SKM-1 treated with dmso at 0.1 percent for 144 hours (cell line): ENCODE measurements around the gene UBE2E1.

ENCODE experiments used
- DNase-seq: peaks from one replicate; lab custom pipeline; 2025; ENCODE audit not compliant: unreplicated experiment; lab: John Stamatoyannopoulos, UW

Gene UBE2E1

GRCh38 chr3:23820888-23821287 lies 15.1 kb downstream of the UBE2E1 start:
- no peak for DNase-seq

DNA sequence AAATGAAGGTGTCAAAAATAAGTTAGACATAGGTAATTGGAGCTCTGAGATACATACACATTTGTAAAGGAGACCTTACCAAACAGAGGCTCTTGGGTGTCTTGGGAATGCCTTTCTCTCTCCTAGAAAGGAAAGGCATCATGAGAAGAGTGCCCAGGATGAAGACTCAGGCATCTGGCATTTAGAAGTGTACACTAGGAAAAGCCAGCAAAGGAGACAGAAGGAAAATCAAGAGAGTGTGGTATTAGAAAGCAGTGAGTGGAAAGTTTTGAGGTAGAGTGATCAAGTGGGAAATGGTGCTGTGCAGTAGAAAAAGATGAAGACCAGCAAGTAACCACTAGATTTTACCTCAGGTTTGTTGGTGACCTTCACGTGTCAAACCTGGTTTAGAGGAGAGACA lies 16.1 kb downstream of the UBE2E1 start:
- DNase-seq: no peak

DNA sequence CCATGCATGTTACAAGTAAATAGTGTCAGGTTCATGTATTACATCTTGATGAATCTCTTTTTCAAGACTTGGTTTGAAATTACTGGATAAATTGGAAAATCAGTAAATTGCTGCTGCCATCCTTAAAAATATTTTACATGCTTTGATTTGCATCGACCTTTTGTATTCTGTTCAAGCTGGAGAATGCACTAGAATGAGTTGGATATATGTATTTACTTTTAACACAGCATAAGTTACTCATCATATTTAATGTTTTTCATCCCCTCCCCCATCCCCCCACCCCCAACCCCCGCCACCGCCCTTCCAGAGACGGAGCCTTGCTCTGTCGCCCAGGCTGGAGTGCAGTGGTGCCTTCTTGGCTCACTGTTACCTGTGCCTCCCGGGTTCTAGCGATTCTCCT lies 16.8 kb downstream of the UBE2E1 start:
- DNase-seq: no peak

GRCh38 chr3:23823620-23824019 lies 17.9 kb downstream of the UBE2E1 start:
- no peak for DNase-seq

DNA sequence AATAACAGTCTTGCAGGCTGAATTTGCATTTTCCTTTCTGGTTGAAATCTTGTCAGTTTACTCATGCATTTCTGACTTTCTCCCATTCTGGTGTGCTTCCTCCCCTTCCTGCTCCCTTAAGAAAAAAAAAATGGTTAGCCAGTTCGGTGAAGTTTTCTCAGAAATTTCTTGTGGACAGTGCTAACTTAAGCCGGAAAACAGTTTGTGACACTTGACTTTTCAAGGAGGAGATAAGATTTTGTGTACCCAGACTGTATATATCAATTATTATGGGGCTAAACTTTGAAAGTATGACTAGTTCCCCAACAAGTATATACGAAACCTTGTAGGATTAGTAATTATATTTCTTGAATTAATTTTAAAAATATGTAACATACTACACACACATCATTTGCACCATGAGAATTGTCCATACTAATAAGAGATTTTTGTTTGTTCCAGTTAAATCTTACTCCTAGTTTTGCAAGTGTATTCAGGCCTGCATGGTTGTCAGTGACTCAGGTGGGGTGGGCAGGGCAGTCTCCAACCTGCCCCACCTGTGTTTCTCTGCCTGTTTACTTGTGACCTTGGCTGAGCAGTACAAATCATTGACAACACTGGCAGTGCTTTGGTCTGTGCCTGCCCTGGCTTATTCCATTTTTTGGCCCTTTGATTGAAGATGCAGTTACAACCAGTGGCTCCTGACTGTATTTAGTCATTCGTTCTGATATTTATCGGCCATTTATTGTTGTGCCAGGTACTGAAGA lies 19.1 kb downstream of the UBE2E1 start:
- DNase-seq: no peak

GRCh38 chr3:23825802-23826201 lies 20.0 kb downstream of the UBE2E1 start:
- no peak for DNase-seq

DNA sequence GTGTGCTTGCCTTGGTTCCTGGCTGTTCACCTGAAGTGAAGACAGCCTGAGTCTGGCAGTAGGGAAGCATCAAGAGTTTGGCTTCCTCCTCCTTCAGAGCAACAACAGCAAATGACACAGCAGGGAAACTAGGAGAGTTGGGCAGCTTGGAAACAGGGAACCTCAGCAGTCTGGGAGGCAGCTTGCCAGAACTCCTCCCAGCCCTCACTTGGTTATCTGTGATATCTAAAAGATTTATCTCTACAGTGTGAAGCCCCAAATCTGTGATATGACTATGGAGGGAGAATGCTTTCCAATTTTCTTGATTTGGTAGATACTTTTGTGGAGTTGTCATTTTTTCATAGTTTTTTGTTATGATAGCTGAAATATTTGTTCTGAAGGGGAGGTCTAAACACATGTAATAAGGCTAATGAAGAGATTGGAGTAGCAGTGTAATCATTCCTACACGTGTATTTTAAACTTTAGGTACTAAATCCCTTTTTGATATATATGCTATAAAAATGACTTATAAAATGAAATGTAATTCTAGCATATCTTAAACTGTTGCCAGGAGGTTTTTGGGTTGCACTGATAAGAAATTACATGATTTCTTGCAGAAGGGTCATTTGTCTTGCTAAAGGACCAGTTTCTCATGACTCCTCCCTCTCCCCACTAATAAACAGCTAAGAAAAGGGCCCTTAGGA lies 20.8 kb downstream of the UBE2E1 start:
- no peak for DNase-seq

- DNase-seq: peak; percentile 26
Measured at GRCh38 chr3:23829242-23829934, 23.6 kb downstream of the UBE2E1 start.

DNA sequence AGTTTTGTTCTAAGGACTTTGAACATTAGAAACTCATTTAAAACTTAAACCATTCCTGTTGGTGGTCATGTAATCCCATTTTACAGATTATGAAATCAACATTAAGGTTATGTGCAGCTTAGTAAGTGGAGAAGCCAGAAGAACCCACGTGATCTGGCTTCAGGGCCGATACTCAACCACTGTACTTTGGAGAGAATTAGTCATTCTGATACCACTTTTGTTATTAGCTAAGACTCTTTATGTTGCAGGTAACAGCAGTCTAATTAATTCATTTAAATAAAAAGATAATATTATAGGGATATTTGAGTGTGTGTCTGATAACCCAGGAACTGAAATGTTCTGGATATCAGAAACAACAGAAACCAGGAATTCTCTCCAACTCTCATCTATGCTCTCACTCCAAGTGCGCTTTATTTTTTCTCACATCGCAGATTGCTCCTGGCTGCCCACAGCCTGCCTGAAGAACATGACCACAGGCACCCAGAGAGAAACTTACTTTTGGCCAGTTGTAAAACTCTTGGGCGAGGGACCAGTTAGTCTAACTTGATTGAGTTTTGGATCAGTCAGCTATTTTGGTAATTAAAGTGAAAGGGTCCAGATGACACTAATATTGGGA lies 25.2 kb downstream of the UBE2E1 start:
- DNase-seq: no peak

DNA sequence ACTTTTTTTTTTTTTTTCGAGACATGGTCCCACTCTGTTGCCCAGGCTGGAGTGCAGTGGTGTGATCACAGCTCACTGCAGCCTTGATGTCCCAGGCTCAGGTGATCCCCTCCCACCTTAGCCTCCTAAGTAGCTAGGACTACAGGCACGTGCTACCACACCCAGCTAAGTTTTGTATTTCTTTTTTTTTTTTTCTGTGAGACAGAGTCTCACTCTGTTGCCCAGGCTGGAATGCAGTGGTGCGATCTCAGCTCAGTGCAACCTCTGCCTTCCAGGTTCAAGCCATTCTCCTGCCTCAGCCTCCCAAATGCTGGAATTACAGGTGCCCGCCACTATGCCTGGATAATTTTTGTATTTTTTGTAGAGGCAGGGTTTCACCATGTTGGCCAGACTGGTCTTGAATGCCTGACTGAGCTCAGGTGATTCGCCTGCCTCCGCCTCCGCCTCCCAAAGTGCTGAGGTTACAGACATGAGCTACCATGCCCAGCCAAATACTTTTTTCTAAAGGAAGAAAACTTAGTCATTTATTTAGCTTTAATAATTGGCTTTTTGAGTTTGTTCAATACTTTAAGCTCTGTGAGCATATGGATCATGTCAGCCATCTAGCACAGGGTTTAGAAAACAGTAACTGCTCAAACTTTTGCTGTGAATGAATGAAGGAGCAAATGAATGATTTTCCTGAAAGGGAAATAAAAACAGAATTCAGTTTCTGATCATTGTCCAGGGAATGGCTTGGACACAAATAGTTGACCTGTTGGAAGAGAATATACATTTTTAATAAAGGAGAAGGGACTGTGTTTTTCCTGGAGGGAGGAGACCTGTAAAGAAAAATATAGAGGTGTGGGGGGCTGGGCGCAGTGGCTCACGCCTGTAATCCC lies 26.0 kb downstream of the UBE2E1 start:
- DNase-seq: no peak

- DNase-seq: no peak
Measured at GRCh38 chr3:23832523-23832922, 26.8 kb downstream of the UBE2E1 start.

- no peak for DNase-seq
Measured at GRCh38 chr3:23834082-23834870, 28.5 kb downstream of the UBE2E1 start.

- no peak for DNase-seq
Measured at GRCh38 chr3:23835087-23835486, 29.3 kb downstream of the UBE2E1 start.

DNA sequence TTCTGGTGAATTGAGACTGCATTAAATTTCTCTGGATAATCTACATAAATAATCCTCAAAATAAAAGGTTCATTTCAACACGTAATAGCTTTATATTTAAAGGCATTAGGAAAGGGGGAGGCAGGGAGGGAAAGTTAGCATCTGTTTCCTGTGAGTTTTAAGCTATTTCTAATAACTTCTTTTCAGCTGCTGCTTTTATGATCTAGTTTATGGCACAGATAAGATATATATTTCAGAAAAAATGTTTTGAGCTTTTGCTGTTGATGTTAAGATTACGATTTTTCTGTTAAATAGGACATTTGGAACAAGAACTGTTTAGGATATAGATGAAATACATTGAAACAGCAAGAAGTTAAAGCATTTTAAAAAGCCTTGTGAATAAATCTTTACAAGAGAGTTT lies 30.0 kb downstream of the UBE2E1 start:
- DNase-seq: no peak

DNA sequence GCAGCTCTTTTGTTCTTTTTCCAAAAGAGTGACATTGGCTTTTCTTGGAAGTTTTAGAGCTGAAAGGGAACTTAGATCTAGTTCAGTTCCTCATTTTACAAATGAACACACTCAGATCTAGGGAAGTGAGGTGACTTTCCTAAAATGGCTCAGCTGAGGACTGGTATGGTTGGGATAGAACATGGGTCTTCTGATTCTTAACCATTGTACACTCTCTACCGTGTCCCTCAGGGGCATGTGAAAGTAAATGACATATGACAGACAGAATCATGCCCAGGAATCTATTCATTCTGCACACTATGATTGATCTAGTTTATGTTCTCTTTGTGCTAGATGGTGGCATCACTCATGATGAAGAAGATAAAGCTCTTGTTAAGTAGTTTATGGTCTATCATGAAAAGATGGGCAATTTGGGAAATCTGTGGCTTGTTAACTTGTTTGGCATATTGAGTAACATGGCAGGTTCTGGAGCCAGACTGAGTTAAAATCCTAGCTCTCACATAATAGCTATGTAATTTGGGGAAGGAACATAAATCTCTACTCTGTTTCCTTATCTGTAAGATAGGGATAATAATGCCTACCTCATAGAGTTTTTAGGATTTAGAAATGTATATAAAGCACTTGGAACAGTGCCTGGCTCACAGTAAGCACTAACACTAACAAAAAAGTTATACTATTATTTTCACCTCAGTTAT lies 30.9 kb downstream of the UBE2E1 start:
- peak; percentile 38 for DNase-seq

GRCh38 chr3:23837286-23837685 lies 31.5 kb downstream of the UBE2E1 start:
- no peak for DNase-seq

DNA sequence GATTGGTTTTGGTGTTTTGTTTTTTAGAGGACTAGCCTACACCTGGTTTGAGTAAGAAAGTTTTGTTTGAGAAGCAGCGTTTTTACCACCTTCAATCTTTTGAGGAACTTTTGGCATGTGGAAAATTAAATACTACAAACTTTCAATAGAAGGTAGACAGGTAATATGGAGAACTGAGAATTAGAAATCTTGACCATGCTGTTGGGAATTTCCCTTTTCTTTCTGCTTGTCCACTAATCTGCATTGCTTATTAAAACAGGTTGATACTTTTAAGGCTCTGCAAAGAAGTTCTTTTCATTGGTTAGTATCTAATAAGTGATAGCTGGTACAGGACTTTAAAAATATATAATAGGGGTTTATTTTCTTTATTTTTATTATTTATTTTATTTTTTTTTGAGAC lies 31.9 kb downstream of the UBE2E1 start:
- DNase-seq: no peak

DNA sequence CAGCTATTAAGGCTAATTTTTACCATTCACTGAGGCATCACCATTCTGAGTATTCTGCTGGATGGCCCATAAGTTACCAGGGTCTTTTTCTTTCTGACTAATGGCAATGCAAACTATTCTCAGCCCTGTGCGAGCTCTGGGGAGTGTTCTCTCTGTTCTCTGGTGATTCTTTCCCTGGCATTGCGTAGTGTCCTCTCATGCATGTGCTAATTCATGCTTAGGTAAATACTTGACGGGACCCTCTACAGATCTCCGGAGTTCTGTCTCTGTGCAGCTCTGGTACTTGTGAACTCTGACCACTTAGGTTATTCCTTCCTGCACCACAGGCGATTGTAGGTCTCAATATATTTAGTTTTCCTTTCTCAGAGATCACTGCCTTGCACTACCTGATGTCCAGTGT lies 34.8 kb downstream of the UBE2E1 start:
- DNase-seq: no peak

DNA sequence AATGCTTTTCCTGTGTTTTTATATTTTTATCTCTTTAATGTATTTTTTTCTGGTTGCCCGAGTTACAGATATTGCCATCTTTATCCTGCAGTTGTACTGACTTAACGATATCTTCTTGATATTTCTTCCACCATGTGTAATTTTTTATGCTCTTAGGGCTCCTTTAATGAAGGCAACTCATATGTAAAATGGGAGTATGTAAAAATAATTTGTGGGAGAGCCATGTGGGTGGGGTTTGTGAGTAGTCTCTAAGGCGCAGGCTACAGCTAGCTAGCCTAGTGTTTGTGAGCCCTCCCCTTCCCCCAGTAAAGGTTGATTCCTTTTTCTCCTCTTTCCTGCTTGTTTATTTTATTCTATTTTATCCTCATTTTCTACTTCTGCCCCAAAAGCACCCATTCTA lies 38.1 kb downstream of the UBE2E1 start:
- DNase-seq: no peak
